ENCODE data around the gene DIDO1.

The DIDO1 gene

DNA sequence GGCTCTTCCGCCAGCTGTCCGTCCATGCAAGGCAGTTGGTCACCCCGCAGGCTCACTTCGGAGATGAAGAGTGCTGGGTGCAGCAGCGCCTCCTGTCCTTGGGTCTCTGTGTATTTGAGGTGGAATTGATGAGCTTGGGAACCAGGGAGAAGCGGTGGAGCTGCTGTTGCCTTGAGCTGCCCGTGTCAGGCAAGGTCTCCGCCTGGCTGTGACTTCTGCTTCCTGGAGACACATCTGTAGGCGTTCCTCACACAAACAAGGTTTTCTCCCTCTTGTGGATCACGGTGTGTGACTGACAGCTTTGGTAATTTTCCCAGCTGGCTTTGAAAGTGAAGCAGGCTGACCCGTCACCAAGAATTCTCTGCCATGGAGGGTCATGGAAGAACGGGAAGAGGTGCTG, 23.7 kb upstream of the DIDO1 start:
- no peak for DNase-seq

DNA sequence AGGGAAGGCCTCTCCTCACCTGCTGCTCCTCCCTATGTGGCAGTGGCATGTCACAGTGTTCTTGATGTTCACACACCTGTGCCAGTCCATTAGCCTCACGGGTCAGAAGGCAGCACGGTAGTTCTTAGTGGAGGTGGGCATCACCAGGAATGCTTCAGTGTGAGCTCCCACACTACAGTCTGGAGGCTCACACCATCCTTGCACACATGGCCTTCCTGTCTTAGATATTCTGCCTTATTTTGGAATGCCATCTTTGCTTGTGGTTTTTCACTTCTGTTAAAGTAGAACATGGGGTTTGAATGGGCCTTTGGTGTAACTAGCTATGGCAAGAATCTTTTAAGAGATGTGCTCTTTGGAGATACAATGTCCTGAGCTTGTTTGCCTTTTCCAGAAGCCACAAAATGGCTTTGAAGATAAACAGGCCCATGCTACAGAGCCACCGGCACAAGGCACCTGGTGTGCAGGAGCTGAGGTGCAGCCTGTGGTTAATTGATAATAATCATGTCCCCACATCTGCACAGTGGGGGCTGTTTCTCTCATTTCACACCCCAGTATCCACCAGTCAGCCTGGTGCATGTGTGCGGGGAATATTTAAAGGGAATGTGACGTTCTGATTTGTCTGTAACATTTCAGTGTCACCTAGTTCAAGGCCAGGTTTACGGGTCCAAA, 23.0 kb upstream of the DIDO1 start:
- DNase-seq = no peak

GRCh38 chr20:62947532-62948300, 21.4 kb upstream of the DIDO1 start:
- no peak for DNase-seq

DNA sequence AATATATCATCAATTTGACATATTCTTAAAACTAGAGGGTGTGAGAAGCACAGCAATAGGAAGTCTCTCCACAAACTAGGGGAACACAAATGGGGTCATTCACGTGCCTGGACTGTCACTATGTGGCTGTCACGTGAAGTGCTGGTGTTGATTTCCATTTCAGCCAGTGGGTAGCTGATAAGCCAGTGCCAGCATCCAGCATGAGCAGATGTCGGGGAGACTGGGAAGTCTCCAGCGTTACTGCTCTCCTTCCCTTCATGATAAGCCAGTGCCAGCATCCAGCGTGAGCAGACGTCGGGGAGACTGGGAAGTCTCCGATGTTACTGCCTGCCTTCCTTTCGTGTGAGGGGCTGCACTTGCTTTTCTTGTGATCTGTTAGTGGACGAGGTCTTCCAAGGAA, 20.6 kb upstream of the DIDO1 start:
- no peak for DNase-seq

DNA sequence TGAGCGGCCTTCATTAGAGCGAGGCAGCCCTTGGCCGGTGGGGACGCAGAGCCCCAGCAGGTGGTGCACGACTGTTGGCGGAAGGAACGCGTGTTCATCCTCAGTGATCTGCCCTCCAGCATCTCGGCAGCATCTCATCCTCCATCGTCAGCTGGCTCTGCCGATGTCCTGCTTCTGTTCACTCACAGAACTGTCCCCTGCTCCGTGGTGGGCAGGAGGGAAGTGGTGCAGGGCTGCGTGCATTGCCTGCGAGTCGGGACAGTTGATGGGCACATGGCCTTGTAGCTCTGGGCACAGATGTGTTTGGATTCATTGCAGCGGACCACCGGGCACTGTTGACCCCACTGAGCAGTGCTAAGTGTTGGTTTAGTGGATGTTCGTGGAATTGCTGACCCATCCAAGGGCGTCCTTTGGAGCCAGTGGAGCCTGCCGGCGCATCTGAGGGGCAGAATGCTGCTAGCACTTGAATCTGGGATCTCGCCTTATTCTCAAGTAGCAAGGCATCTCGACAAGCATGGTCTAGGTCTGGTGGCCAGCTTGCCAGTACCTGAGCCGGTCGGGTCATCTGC, 19.6 kb upstream of the DIDO1 start:
- DNase-seq = no peak

- no peak for DNase-seq
These were observed 18.4 kb upstream of the DIDO1 start for GRCh38 chr20:62944746-62945145.

DNA sequence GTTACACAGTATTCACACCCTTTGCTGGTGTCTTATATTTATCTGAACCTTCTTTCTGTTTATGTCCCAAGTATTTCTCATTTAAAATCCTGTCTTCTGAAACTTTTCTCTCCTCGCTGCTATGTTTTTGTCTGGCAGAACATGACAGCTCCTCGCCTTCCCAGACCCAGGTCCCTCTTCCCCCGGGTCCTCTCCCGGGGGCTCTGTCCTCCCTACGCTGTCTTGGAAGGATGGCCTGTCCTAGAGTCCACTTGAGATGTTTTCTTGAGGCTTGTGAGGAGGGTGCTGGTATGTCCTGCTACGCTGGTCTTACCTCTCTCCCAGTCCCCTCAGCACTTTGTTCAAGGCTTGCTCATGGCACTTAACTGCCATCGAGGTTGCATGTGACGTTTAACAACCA, 17.9 kb upstream of the DIDO1 start:
- no peak for DNase-seq

GRCh38 chr20:62943396-62943795, 17.1 kb upstream of the DIDO1 start:
- no peak for DNase-seq

DNA sequence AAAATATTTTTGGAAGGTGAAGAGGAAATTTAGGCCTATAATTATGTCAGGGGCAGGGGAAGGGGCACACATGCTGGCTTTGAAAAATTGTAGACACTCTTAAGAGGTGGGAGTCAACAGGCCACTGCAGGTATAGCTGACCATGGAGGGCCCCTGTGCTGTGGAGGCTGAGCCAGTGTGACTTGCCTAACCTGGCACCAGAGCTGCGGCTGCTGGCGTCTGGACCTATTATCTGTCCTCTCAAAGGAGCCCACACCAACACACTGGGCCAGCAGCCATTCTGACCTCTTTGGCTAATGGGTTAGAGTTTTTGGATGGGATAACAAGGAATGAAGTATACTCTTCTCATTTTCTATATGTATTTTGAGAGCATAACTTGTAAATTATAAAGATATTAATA, 16.2 kb upstream of the DIDO1 start:
- DNase-seq = no peak

GRCh38 chr20:62941792-62942191, 15.5 kb upstream of the DIDO1 start:
- no peak for DNase-seq

DNA sequence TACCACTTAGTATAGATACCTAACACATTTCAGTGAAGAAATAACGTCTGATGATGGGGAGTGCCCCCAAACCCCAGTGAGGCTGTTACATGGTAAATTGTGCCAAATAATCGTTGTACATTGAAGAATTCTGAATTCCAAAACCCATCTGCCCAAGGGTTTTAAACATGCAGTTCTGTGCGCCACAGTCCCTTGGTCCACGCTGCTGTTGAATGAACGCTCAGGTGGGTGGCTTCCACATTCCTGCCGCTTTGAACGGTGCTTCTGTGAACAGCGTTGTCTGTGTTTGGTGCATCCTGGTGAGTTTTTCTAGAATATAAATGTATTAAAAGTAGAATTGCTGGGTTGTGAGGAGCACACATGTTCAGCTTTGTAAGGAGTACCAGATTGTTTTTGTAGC, 14.6 kb upstream of the DIDO1 start:
- no peak for DNase-seq

GRCh38 chr20:62938105-62938888, 12.0 kb upstream of the DIDO1 start, which contains the start of gene GID8:
Gene GID8 (plus strand): TSS chr20:62938147. CDS start chr20:62941503, 3,356 bp downstream.
- no peak for DNase-seq

DNA sequence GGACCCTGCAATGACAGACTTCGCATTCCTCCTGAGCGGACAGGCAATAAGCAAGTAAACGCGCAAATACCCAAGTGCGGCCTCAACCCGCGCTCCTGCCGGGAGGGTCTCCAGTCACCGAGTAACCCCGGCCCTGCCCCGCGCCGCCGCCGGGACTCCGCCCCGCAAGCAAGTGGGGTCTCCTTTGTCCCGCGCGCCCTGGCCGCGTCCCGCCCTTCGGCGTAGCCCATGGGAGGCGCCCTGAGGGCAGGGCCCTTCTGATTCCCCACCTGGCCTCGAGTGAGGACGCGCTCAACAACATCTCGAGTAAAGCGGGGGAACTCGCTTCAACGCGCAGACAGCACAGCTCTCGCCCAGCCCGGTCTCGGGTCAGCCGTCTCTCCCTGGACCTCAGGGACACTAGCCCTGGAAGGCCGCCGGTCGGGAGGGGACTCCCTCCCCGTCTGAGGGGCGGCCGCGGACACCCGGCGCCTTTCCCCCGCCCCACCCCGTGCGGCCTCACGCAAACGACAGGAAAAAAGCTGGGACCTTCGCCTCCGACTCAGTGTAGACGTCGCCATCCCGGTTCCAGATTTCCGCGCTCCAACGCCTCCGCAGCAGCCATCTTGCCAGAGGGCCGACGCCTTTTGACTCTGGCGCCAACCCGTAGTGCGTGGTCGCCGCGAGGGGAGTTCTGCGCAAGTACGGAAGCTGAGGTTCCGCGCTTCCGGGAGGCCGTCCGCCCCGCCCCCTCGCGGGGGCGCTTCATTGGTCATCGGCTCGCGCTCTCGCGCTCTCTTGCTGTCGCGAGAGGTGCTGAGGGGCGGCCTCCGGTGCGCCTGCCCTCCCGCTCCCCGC, 11.2 kb upstream of the DIDO1 start:
- peak; percentile 97 for DNase-seq

DNA sequence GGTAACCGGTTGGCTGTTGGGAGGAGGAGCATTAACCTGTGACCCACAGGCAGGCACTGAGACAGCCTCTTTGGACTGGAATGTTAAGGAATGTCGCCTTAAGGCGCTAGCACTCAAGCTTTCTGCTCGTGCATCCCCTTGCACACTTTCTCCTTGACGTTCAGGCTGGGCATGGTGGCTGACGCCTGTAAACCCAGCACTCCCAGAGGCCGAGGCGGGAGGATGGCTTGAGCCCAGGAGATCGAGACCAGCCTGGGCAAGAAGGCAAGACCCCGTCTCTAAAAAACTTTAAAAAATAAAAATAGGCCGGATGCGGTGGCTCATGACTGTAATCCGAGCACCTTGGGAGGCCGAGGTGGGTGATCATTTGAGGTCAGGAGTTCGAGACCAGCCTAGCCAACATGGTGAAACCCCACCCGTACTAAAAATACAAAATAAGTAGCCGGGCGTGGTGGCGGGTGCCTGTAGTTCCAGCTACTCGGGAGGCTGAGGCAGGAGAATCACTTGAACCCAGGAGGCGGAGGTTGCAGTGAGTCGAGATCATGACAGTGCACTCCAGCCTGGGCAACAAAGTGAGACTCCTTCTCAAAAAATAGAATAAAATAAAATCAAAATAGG, 9.8 kb upstream of the DIDO1 start:
- DNase-seq = no peak

GRCh38 chr20:62935204-62935967, 9.1 kb upstream of the DIDO1 start:
- DNase-seq = no peak

DNA sequence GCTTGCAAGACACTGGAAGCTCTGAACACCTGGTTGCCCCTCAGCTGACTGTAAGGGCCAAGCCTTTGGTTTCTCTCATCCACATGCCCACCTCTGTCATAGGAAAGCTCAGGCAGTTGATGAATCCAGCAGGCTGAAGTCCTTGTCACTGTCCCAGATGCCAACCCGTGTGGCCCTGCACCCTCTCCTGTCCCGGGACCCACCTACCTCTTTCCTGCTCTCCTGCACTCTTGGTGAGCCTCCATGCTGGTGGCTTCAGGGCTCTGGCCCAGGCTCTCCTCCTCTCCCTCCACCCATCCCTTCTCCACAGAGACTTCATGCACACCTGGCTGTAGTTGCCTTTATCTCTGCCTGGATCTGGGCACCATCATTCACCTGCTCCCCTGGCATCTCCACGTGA, 7.7 kb upstream of the DIDO1 start:
- DNase-seq = no peak

- DNase-seq = no peak
These were observed 5.2 kb upstream of the DIDO1 start for GRCh38 chr20:62931464-62931863.

GRCh38 chr20:62929051-62929538, 2.8 kb upstream of the DIDO1 start:
- peak; percentile 58 for DNase-seq

- DNase-seq = no peak
These were observed 2.1 kb upstream of the DIDO1 start for GRCh38 chr20:62928246-62928939.

GRCh38 chr20:62927128-62927705, 912 bp upstream of the DIDO1 start:
- DNase-seq = no peak
